ENCODE results near the gene TMEM175.

Gene TMEM175

DNA sequence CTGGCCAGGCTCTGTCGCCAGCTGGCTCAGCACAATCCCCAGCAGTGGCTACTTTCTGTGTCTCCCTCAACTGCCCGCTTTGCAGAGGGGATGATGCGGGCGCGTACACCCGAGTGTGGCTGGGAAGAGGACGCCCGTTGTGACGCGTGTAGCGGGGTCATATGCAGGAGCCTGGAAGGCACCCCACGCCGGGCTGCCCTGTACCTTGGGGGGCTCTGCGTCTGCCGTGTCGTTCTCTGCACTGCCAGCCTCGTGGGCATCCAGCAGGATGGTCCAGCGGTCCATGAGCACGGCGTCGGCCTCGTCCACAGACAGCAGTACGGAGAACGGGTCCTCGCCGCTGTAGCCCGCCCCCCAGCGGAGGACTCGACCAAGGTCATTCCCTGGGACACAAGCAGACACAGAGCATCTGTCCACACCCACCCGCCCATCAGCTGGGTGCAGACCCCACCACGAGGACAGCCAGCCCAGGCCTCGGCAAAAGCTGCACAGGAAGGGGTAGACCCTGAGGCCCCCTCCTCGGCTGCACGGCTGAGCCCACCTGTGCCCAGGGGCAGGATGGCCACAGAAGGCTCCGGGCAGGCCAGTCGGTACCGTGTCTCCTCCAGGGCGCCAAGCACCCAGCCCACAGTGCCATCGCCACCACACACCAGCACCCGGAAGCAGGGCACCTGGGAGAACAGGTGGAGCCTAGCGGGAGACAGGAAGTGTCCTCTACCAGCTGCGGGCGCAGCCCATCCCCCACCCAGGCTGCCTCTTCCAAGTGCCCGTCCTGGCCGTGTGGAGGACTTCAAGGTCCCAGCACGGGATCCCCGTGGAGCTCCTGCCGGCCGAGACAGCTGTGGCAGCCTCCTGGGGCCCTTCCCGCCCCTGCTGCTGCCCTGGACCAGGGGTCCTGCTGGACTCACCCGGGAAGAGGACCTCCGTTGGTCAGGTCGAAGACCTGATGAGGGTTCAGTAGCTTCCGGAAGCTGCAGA, 30.3 kb downstream of the TMEM175 start:
- ATAC-seq (no peak), DNase-seq (ENCODE audit: low spot score in 2 of 2) (no peak)
- Mint-ChIP-seq H3K4me1 (no peaks in the 10 kb centered on the region), H3K9me3 (no peaks in the 10 kb centered on the region), H3K4me3 (no peak overlapping the region), H3K36me3 (peaks cover 12% of the 10 kb centered on the region), H3K27ac (no peak overlapping the region)

DNA sequence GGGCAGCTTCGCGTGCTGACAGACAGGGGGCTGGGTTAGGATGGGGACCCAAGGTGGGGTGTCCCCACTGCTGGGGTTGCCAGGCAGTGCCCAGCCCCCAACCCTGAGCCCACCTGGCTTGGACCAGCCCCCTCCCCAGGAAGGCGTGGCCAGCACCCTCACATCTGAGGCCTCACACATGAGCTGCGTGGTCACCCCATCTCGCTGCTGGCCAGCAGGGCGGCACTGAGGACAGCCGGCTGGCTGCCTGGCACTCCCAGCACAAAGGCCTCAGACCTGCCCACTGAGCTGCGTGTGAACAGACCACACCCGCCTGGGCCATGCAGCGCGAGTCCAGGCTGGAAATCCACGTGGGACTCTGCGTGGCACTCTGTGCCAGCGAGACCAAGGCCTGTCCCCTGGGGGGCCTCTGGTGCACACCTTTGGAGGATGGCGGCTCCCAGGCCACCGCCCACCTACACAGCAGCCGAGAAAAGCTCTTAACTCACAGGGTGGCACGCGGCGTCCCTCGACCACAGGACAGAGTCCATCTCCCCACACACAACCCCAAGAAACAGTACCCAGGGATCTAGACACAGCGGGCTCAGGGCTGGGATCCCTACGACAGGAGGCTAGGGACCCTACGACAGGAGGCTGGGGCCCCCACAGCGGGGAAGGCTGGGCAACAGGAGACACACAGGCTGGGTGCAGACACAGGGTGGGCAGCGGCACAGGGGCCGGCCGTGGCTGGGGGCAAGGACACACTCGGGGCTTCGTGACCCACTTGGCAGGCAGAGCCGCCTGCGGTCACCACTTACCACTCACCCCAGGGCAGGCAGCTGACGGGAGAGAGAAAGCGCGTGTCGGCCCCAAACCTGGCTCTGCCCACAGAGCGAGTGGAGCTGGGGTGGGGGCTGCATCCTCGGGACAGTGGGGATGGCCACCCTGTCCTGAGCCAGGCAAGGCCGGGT, 31.3 kb downstream of the TMEM175 start:
- ATAC-seq (no peak), DNase-seq (ENCODE audit: low spot score in 2 of 2) (no peak)
- Mint-ChIP-seq H3K27ac (peak overlapping the region; percentile 40), H3K9me3 (no peaks in the 10 kb centered on the region), H3K36me3 (peaks cover 12% of the 10 kb centered on the region), H3K4me3 (no peak overlapping the region), H3K4me1 (no peaks in the 10 kb centered on the region)

DNA sequence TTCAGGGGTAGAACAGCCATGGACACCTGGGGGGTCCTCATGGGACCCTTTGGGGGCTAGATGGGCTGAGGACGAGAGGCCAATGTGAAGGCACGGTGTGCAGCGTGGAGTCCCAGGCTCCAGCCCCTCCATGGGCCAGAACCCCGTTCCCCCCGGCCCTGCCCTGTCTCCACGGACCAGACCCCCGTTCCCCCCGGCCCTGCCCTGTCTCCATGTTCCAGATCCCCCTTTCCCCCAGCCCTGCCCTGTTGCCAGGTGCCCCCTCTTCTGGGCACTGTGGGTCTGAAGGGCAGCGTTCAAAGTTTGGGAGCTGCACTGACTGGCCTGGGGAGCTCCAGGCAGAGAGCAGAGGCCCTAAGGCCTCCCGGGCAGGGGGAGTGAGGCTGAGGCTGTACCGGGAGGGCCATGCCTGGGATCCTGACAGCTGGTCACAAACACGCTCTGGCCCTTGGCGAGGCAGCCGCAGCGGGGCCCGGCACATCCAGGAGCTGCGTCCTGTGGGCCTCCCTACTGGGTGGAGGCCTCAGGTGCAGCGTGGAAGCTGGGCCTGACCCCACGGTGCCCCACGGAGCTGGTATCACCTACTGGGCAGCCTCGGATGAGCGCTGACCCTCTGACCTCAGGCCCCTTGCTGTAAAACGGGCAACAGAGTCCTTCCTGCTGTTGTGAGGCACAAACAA, 32.2 kb downstream of the TMEM175 start:
- Mint-ChIP-seq H3K36me3 (peaks cover 7% of the 10 kb centered on the region), H3K27ac (peak overlapping the region; percentile 40), H3K4me3 (no peak overlapping the region), H3K4me1 (no peaks in the 10 kb centered on the region), H3K9me3 (no peaks in the 10 kb centered on the region)
- DNase-seq (ENCODE audit: low spot score in 2 of 2) (no peak), ATAC-seq (no peak)

DNA sequence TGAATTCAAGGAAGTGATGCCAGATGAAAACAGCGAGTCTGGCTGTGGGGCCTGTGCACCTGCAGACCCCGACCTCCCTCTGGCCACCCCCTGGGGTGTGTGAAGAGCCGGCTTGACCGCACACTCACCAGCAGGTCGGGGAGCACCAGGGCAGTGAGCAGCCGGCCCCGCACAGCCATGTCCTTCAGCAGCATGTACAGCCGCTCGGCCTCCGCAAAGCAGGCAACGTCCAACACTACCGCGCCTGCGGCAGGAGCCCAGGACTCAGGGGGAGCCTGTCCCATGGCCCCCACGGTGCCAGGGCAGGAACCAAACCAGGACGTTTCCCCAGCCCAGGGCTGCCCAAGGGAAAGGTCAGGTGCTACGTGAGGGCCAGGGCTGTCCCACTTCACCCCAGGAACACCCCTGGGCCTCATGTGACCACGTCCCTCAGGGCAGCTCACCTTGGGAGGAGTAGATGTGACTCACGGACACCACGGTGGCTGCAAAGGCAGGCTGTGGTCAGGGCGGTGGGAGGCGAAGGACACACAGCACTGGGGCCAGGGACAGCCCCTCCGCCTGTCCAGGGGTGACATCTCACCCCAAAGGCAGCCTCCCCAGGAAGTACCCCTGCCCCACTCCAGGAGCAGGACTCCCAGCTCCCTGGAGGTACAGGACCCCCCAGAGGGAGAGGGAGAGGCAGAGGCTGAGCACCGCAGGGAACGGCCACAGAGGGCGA, 32.9 kb downstream of the TMEM175 start:
- no peak overlapping the region for H3K27ac Mint-ChIP-seq
- H3K4me1 Mint-ChIP-seq = peaks cover 6% of the 10 kb centered on the region
- DNase-seq (ENCODE audit: low spot score in 2 of 2) = no peak
- no peak overlapping the region for H3K4me3 Mint-ChIP-seq
- H3K36me3 Mint-ChIP-seq = peaks cover 7% of the 10 kb centered on the region
- ATAC-seq = no peak
- no peaks in the 10 kb centered on the region for H3K9me3 Mint-ChIP-seq

DNA sequence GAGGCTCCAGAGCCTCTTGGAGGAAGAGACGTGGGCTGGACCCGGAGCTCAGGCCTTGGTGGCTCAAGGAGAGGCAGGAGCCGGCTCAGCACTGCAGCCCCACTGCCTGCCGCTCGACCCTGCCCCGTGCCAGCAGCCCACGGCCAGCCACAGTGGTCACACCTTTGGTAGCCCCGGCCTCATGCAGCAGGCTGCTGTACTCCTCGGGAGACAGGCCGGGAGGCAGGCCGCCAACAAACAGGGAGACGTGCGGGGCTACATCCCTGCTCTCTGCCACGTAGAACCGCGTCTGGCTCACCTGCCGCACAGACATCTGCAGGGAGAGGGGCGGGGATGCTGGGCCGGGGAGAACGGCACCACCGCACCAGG, 33.5 kb downstream of the TMEM175 start:
- DNase-seq (ENCODE audit: low spot score in 2 of 2) (no peak), ATAC-seq (no peak)
- Mint-ChIP-seq H3K9me3 (no peaks in the 10 kb centered on the region), H3K27ac (no peak overlapping the region), H3K36me3 (peaks cover 7% of the 10 kb centered on the region), H3K4me3 (no peak overlapping the region), H3K4me1 (peaks cover 11% of the 10 kb centered on the region)

DNA sequence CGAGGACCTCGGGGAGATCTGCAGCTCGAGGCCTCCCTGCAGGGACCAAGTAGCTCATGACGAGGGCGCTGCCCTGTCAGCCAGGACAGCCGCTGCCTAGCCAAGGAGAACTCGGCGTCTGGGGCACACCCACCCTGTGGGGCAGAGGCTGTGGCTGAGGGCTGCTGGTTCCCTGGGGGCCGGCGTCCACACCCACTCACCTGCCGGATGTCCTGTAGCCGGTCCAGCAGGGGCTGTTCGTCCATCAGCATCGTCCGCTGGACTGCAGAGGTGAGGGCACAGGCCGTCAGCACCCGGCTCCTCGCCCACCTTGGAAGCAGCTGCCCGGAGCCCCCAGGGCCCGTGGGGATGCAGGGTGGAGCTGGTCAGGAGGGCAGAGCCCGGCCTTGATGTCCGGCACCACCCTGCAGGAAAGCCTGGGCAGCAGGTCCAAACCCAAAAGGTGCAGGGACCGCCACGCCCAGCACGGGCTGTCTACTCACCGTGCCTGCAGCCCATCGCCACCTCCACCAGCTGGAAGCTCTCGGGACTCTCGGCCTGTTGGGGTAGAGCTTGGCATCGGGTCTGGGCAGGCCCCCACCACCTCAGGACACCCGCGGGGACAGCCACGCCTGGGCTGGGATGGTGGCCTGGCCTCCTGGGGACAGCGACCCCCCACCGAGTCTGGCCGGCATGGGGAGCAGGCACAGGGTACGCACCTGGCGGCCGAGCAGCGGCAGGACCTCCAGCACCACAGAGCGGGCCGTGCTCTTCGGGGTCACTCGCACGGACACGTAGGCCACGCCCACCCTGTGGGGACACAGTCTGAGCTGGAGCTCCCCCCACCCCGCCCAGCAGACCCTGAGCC, 34.2 kb downstream of the TMEM175 start:
- no peak overlapping the region for H3K27ac Mint-ChIP-seq
- ATAC-seq (no peak), DNase-seq (ENCODE audit: low spot score in 2 of 2) (no peak)
- no peak overlapping the region for H3K4me3 Mint-ChIP-seq
- H3K4me1 Mint-ChIP-seq = peaks cover 18% of the 10 kb centered on the region
- peaks cover 7% of the 10 kb centered on the region for H3K36me3 Mint-ChIP-seq
- H3K9me3 Mint-ChIP-seq = no peaks in the 10 kb centered on the region

DNA sequence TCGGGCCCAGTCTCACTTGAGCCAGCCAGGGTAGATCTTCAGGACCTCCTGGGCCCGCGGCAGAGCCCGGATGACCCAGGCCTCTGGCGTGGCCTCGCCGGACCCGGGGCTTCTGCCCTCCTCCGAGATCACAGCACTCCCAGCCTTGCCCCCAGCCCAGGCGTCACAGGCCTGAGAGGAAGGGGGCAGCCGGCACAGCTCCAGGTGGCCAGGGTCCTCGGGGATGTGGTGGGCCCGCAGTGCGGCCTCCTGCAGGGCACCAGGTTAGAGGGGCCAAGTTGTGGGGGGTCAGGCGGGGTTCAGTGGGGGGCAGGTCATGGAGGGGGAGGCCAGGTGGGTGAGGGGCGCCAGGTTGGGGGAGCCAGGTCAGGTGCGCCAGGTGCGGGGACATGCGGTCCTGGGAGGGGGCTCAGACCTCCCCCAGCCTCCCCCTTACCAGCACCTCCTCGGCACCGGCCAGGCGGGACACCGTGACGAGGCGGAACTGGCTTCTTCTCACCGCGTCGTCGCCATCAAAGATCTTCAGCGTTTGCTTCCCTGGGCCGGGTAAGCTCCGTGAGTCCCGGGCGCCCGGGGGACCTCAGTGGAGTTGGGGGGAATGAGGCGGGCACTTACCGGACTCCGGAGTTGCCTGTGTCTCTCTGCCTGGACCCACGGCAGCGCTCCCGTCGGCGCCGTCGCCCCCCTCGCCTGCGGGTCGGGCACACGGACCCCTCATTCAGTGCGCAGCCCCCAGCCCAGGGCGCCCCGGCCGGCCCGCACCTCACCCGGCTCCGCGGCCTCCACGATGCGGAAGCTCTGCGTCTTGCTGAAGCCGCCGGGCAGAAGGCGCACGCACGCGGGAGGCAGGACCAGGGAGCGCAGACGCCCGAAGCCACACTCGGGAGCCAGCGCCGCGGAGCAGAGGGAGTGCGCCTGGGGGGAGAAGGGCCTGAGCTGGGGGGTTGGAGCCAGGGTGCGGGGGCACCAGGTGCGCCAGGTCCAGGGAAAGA, 35.1 kb downstream of the TMEM175 start:
- peaks cover 2% of the 10 kb centered on the region for H3K36me3 Mint-ChIP-seq
- H3K4me1 Mint-ChIP-seq = peaks cover 20% of the 10 kb centered on the region
- ATAC-seq = no peak
- no peaks in the 10 kb centered on the region for H3K9me3 Mint-ChIP-seq
- no peak overlapping the region for H3K4me3 Mint-ChIP-seq
- DNase-seq (ENCODE audit: low spot score in 2 of 2) = no peak
- no peak overlapping the region for H3K27ac Mint-ChIP-seq

DNA sequence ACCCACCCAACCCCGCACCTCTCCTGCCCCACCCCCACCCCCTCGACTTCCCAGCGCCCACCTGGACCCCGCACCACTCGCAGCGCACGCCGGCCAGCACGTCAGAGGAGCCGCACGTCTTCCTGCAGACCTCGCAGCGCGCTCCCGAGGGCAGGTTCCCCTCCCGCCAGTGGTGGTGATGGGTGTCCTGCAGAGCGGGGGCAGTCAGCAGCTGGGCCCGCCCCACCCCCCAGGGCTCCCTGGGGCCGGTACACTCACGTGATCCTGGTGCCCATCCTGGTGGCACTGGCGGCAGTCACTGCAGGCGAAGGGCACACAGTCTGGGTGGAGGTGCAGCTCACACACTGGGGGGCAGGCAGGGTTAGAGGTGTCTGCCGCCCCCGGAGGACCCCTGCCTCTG, 36.0 kb downstream of the TMEM175 start:
- Mint-ChIP-seq H3K4me1 (peaks cover 20% of the 10 kb centered on the region), H3K27ac (no peak overlapping the region), H3K4me3 (no peak overlapping the region), H3K36me3 (no peaks in the 10 kb centered on the region), H3K9me3 (no peaks in the 10 kb centered on the region)
- DNase-seq (ENCODE audit: low spot score in 2 of 2) (no peak), ATAC-seq (no peak)

DNA sequence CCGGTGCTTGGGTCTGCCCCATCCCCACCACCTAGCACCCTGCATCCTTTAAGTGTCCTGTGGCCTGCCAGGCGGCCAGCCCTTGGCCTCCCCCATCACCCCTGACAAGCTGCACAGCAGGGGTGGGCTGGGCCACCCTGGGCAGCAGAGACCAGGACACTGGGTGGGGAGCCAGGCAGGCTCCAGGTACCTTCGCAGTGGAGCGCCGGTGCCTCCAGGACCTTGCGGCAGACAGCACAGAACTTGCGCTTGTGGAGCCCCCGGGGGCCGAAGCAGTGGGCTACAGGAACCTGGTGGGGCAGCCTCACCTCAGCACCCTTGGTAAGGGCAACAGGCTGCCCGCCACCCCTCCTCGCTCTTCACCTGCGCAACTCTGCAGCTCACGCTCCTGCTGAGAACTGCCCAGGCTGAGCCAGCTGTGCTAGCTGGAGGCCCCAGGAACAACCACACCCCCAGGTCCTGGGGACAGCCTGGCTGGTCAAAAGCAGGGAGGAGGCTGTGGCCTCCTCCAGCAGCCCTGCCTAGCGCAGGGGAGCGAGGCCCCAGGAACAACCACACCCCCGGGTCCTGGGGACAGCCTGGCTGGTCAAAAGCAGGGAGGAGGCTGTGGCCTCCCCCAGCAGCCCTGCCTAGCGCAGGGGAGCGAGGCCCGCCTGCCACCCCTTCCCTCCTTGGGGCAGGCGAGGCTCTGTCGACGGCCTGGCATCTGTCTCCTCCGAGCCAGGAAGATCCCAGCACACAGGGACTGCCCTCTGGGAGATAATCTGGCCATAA, 36.5 kb downstream of the TMEM175 start:
- DNase-seq (ENCODE audit: low spot score in 2 of 2) = no peak
- Mint-ChIP-seq H3K4me3 (no peak overlapping the region), H3K9me3 (no peaks in the 10 kb centered on the region), H3K36me3 (no peaks in the 10 kb centered on the region), H3K27ac (no peak overlapping the region), H3K4me1 (peaks cover 20% of the 10 kb centered on the region)
- ATAC-seq = no peak

DNA sequence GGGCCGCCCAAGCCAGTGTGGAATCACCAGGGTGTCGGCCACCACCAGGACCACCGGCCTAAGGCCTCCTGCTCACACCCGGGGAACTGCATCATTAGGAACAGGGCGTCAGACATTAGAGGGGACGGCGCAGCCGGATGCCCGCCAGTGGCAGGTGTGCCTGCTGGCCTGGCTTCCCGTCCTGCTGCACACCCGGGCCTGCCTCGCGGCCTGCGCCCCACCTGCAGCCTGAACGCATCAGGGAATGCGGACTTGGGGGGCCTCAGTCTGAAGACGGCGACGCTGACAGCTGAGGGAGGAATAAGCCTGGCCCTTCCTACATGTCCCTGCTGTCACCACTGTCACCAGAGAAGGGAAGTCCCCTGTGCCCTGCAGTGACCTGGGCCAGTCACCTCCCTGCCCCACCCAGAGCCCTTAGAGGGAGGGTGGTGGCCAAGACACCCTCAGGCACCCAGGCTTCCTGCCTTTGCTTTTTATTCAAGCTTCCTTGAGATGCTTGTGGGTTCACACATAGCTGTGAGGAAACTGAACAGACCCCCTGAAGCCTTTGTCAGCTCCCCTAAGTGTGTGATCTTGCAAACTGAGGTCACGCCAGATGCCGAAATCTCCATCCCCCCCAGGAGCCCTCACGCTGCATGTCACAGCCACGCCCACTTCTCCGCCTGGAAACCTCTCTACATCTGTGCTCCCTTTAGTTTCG, 37.9 kb downstream of the TMEM175 start:
- Mint-ChIP-seq H3K36me3 (no peaks in the 10 kb centered on the region), H3K27ac (no peak overlapping the region), H3K9me3 (no peaks in the 10 kb centered on the region), H3K4me1 (peaks cover 20% of the 10 kb centered on the region), H3K4me3 (peak overlapping the region; percentile 52)
- ATAC-seq = peak; percentile 60
- DNase-seq (ENCODE audit: low spot score in 2 of 2) = no peak

DNA sequence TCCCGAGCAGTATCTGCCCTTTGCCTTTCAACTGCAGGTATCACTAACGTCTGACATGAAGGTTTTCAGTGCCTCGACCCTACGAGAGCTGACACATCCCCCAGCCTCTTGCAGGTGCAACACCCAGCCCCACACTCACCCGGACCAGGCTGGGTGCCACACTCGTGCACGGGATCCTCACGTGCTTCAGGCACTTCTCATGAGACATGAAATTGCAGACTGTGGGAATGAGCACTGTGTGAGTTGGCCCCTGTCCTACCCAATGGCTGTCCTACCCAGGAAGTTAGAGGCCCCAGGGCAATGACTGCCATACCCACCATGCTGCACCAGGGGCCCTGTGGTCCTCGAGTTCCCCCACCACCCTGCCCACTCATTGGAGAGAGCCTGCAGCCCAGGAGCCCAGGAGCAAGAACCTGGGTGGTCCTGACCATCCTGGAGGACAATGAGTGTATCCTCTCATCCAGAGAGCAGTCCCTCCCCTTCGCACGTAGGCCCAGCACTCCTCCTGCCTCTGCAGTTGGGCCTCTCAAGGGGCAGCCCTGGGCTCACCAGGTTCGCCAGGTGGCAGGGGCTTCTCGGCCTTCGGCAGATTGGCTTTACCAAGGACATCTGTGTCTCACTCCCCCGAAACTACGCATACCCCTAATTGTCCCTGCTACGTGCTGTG, 38.7 kb downstream of the TMEM175 start:
- peaks cover 20% of the 10 kb centered on the region for H3K4me1 Mint-ChIP-seq
- no peak for DNase-seq (ENCODE audit: low spot score in 2 of 2)
- ATAC-seq = no peak
- peak overlapping the region; percentile 52 for H3K4me3 Mint-ChIP-seq
- no peaks in the 10 kb centered on the region for H3K36me3 Mint-ChIP-seq
- no peaks in the 10 kb centered on the region for H3K9me3 Mint-ChIP-seq
- H3K27ac Mint-ChIP-seq = no peak overlapping the region

All from stimulated activated effector memory CD8-positive, alpha-beta T cell treated with anti-CD3 and anti-CD28 coated beads, Interleukin-12 subunit alpha, Interleukin-12 subunit beta, amount 100 ng/mL, for 72 hours (primary cell).